Gastroesophageal sphincter (tissue), 4 donors: ENCODE measurements around the gene AKAP5. TPM values are rescaled to one million over a fixed set of nuclear protein-coding genes. Genes with fewer than 3 reads are reported as not detected.

Experiments
- ATAC-seq: fragments of 150-250 bp; one replicate; pipeline ENCODE4 v1.9.1; 2016; ENCODE audit warnings: mild to moderate bottlenecking, moderate library complexity
- H3K27ac ChIP-seq, 4 donors: fragments of 200-600 bp; sonication (generic) in 3 of 4; 1 replicate in 3 of 4; 2 replicates in 1 of 4; pipeline ENCODE4 v1.5.1; 2016 to 2019
- H3K27me3 ChIP-seq: fragments of 200-600 bp; sonication (generic); one replicate; pipeline ENCODE4 v1.5.1; 2019
- H3K36me3 ChIP-seq, 2 donors: fragments of 200-600 bp; sonication (generic); one replicate each; pipeline ENCODE4 v1.5.1; 2019; ENCODE audit warnings: control low read depth in 1 of 2
- H3K4me1 ChIP-seq, 3 donors: fragments of 200-600 bp; sonication (generic); 1 replicate in 2 of 3; 2 replicates in 1 of 3; pipeline ENCODE4 v1.5.1; 2016 to 2019; ENCODE audit warnings: control low read depth in 2 of 3
- H3K4me3 ChIP-seq, 2 donors: fragments of 200-600 bp; sonication (generic); one replicate each; pipeline ENCODE4 v1.5.1; 2019; ENCODE audit warnings: mild to moderate bottlenecking in 1 of 2, moderate library complexity in 1 of 2
- H3K9me3 ChIP-seq, 3 donors: fragments of 200-600 bp; sonication (generic); one replicate each; pipeline ENCODE4 v1.5.1; 2017 to 2019; ENCODE audit warnings: control low read depth in 2 of 3
- CTCF ChIP-seq, 4 experiments: fragments of 200-600 bp in 2 of 4; fragments of 450-650 bp in 2 of 4; sonication (generic) in 1 of 4; IDR thresholded peaks; one replicate each; pipeline ENCODE4 v1.5.1; 2017 to 2019; ENCODE audit warnings: antibody characterized with exemption in 4 of 4, mild to moderate bottlenecking in 2 of 4, moderate library complexity in 2 of 4
- EP300 ChIP-seq: sonication (generic); formaldehyde crosslinking; IDR thresholded peaks from one replicate; pipeline ENCODE4 v1.6.1; 2017; ENCODE audit warnings: antibody characterized with exemption, mild to moderate bottlenecking
- POLR2A ChIP-seq, 2 donors: fragments of 450-650 bp; IDR thresholded peaks; one replicate each; pipeline ENCODE4 v1.6.1; 2017; ENCODE audit warnings: antibody characterized with exemption in 2 of 2, mild to moderate bottlenecking in 2 of 2, moderate library complexity in 1 of 2
- POLR2AphosphoS5 ChIP-seq: sonication (generic); formaldehyde crosslinking; IDR thresholded peaks from one replicate; pipeline ENCODE4 v1.6.1; 2017; ENCODE audit warnings: antibody characterized with exemption
- WGBS, 2 donors: methylation state at CpG; one replicate each; pipeline ENCODE4 v1.1.5; 2018; ENCODE audit warnings: low coverage in 1 of 2; 5-methylcytosine and 5-hydroxymethylcytosine counted together
- total RNA-seq, 4 donors: library from RNA; depleted of rRNA; stranded (reverse); fragments of >200 nt; gene quantifications; one replicate each; pipeline ENCODE4 v1.1.0, GENCODE V29; 2016

The AKAP5 gene
- total RNA-seq, 4 donors from 2014 or later = 1.9 to 2.6 (median 2.2) TPM

DNA sequence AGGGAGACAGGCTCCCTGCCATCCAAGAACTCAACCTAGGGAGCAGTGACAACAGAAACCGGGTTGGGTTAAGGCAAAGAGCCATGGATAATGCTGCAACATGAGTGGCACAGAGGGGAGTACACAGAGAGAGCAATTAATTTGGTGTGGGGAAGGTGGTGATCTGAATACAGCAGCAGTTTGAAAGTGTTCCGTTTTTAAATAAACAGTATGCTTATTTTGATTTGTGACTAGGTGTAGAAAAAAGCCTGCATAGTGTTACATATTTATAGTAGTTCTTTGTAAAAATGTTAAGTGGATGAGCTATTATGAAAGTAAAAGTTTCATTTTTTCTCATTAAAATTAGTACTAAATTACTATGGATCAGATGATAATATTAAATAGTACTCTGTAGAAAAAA, 8.7 kb downstream of the AKAP5 start:
- TF ChIP-seq POLR2AphosphoS5 (no peak), CTCF (IDR thresholded peaks at IDR 0.05) (no peak), POLR2A (IDR thresholded peaks at IDR 0.05) (no peak), EP300 (no peak)
- no peak overlapping the region for H3K4me3 ChIP-seq
- H3K9me3 ChIP-seq = no peaks in the 10 kb centered on the region
- no peaks in the 10 kb centered on the region for H3K27me3 ChIP-seq
- H3K27ac ChIP-seq = no peak overlapping the region
- no peak for ATAC-seq
- H3K4me1 ChIP-seq = no peaks in the 10 kb centered on the region
- peaks cover 0 to 4% of the 10 kb centered on the region in 2 donors for H3K36me3 ChIP-seq
- WGBS, 2 donors = 37 to 57% methylated on average over 2 of the region's 2 CpGs

GRCh38 chr14:64474698-64475097, 9.4 kb downstream of the AKAP5 start:
- Histone ChIP-seq H3K27ac (no peak overlapping the region), H3K4me3 (no peak overlapping the region), H3K27me3 (no peaks in the 10 kb centered on the region), H3K9me3 (no peaks in the 10 kb centered on the region), H3K36me3 (peaks cover 0 to 8% of the 10 kb centered on the region in 2 donors), H3K4me1 (no peaks in the 10 kb centered on the region)
- TF ChIP-seq POLR2A (IDR thresholded peaks at IDR 0.05) = no peak
- no peak for TF ChIP-seq CTCF (IDR thresholded peaks at IDR 0.05)
- no peak for TF ChIP-seq EP300
- no peak for TF ChIP-seq POLR2AphosphoS5
- ATAC-seq = no peak
- 80 to 96% methylated on average over 3 to 4 of the region's 4 CpGs for WGBS, 2 donors

- Histone ChIP-seq H3K27ac (no peak overlapping the region), H3K36me3 (peaks cover 0 to 13% of the 10 kb centered on the region in 2 donors), H3K9me3 (no peaks in the 10 kb centered on the region), H3K27me3 (no peaks in the 10 kb centered on the region), H3K4me1 (no peaks in the 10 kb centered on the region), H3K4me3 (no peak overlapping the region)
- ATAC-seq = no peak
- TF ChIP-seq POLR2A (IDR thresholded peaks at IDR 0.05) (no peak), EP300 (no peak), POLR2AphosphoS5 (no peak), CTCF (IDR thresholded peaks at IDR 0.05) (no peak)
- 96 to 98% methylated on average over 5 to 6 of the region's 8 CpGs for WGBS, 2 donors
Measured at GRCh38 chr14:64475585-64476273, 10.4 kb downstream of the AKAP5 start.

DNA sequence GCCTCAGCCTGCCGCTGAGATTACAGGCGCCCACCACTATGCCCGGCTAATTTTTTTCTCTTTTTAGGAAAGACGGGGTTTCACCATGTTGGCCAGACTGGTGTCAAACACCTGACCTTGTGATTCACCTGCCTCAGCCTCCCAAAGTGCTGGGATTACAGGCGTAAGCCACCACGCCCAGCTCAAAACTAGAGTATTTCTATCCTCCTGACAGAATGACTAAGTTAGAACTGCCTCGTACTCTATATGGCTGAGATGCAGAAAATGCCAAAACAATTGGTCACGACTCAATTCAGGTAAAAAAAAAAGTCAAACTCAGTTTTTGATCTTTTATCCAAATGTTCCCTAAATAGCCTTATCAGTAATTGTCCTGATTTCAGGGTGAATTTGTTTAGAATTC, 11.1 kb downstream of the AKAP5 start:
- no peak overlapping the region for H3K27ac ChIP-seq
- H3K4me1 ChIP-seq = no peaks in the 10 kb centered on the region
- no peak for TF ChIP-seq POLR2AphosphoS5
- TF ChIP-seq POLR2A (IDR thresholded peaks at IDR 0.05) = no peak
- no peak for TF ChIP-seq EP300
- TF ChIP-seq CTCF (IDR thresholded peaks at IDR 0.05) = no peak
- H3K4me3 ChIP-seq = no peak overlapping the region
- peaks cover 0 to 20% of the 10 kb centered on the region in 2 donors for H3K36me3 ChIP-seq
- 89 to 94% methylated on average over 5 to 8 of the region's 8 CpGs for WGBS, 2 donors
- no peaks in the 10 kb centered on the region for H3K27me3 ChIP-seq
- no peak for ATAC-seq
- no peaks in the 10 kb centered on the region for H3K9me3 ChIP-seq

- Histone ChIP-seq H3K4me1 (no peaks in the 10 kb centered on the region), H3K4me3 (no peak overlapping the region), H3K27me3 (no peaks in the 10 kb centered on the region), H3K9me3 (no peaks in the 10 kb centered on the region), H3K27ac (no peak overlapping the region), H3K36me3 (peaks cover 0 to 28% of the 10 kb centered on the region in 2 donors)
- no peak for ATAC-seq
- no peak for TF ChIP-seq EP300
- no peak for TF ChIP-seq POLR2AphosphoS5
- TF ChIP-seq CTCF (IDR thresholded peaks at IDR 0.05) = peak; percentile 28 to 50 (median 44)
- no peak for TF ChIP-seq POLR2A (IDR thresholded peaks at IDR 0.05)
Measured at GRCh38 chr14:64478634-64479250, 13.4 kb downstream of the AKAP5 start.
